Iris pigment epithelial cell (primary cell): ENCODE results near the gene GALNT3.
A peak's percentile ranks its signal among the peaks of the same experiment; 100 is the strongest.

Source experiments
- DNase-seq: peaks from one replicate; pipeline ENCODE4 v3.0.0-alpha.2; 2011; ENCODE audit warnings: low read depth

Gene GALNT3

GRCh38 chr2:165743442-165743841 is 50.6 kb downstream of the GALNT3 start:
- DNase-seq: no peak

DNA sequence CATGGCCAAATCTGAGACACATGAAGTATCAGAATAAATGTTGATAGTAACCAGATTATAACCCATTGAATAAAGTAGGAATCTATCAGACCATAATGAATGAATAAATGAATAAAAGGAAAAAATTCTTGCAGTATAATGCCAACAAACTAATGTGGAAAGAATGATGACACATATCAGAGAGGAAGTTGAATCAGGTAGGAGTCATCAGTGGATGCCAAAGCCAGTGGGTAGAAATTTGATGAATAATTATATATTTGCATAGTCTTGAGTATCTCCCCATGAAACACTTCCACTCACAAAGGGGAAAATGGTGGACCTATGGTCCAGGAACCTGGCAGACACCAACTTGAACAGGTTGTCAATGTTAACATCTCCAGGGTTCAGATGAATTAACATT is 68.6 kb downstream of the GALNT3 start:
- peak; percentile 73 for DNase-seq

DNA sequence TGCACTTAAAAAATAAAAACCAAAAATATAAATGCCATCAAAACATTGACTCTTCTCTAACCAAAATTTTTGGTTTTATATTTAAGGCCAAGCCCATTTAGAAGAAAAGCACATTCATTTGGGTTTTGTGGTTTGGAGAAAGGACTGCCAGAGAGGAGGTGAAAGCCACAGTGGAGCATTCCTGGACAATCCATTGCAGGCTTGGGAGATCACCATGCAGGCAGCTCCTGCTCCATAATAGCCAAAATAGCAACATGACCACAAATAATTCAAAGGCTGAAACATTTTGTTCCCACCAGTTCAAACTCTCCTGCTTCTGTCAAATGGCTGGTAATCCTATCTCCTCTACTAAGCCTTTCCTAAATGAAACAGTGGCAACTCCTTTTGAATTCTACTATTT is 73.5 kb downstream of the GALNT3 start:
- DNase-seq: peak; percentile 77

DNA sequence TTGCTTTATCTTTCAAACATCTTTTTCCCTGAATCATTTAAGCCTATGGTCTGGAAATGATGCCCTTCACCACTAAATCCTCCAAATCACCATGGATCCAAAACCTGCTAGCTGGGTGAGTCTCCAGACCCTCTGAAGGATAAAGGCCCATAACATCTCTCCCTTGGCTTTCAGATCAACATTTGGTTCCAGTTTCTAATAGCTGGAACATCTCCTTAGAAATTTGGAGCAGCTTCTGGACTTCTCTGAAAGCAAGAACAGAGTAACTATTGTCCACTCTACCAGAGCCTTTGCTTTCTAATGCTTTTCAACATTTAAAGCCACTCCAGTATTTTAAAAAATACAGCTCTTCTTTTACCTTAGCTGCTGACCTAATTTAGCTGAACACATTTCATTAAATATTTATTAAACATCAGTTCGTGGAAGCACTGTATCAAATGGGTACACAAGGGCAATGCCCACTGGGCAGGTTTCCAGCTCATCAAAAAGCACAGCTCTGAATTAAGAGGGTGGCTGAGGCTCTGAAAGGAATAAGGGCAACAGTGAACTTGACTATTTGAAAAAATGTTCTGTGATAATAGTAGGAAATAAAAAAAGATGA is 75.3 kb downstream of the GALNT3 start:
- DNase-seq: no peak

- no peak for DNase-seq
These were observed 78.0 kb downstream of the GALNT3 start for GRCh38 chr2:165716091-165716490.

DNA sequence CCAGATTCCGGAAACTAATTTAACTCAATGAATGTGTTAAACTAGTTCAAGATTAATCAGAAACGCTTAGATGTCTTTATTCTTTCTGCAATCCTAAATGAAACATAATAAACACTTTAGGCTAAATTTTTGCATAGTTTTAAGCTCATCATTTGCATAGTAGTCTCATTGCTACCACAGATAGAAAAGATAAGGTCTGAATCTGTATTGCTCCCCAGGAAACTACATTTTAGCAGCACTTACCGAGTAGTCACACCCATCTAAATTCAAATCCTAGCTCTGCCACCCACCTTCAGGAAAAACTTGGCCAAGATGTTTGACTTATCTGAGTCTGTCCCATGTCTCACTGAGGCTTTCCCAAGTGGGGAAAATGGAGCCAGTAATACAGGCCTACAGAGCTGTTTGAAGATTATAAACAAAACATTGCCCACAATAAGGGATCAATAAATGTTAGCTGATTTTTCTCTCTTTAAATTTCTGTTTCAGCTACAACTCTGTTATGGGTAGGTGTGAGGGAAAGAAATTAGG is 87.0 kb downstream of the GALNT3 start:
- DNase-seq: no peak

GRCh38 chr2:165701147-165701546 is 92.9 kb downstream of the GALNT3 start:
- DNase-seq: no peak

DNA sequence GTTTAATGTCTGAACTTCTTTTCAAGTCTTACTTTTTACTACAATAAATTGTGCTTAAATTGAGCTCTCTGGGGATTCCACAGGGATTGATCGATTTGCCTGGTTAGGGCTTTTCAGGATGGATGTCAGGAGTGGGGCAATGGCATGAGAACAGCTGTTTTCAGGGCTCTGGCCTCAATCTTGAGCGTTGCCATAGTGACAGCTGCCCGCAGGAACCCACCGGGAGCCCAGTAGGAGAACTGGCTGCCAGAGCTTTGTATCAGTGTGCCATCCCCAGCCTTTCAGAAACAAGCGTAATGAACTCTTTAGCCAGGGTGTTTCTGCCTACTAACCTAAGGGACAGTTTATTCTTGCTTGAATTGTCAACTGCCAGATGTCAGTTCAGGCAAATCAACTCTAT is 93.5 kb downstream of the GALNT3 start:
- no peak for DNase-seq

DNA sequence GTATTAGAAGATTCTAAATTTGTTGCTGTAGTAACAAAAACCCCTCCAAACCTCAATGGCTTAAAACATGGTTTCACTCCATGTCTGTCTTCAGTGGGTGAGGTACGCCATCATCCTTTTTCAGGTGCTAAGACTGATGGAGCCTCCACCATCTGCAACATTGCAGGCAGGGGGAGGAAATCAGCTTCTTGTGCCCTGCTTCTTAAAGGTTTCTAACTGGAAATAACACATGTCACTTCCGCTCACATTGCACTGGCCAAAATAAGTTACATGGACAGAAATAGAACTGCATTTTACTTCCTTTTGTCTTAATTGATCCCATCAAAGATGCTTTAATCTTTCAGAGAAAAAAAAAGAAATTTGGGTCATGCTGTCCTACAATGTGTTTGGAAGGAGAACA is 94.1 kb downstream of the GALNT3 start:
- no peak for DNase-seq

- DNase-seq: peak; percentile 60
These were observed 95.6 kb downstream of the GALNT3 start for GRCh38 chr2:165698444-165698884.

DNA sequence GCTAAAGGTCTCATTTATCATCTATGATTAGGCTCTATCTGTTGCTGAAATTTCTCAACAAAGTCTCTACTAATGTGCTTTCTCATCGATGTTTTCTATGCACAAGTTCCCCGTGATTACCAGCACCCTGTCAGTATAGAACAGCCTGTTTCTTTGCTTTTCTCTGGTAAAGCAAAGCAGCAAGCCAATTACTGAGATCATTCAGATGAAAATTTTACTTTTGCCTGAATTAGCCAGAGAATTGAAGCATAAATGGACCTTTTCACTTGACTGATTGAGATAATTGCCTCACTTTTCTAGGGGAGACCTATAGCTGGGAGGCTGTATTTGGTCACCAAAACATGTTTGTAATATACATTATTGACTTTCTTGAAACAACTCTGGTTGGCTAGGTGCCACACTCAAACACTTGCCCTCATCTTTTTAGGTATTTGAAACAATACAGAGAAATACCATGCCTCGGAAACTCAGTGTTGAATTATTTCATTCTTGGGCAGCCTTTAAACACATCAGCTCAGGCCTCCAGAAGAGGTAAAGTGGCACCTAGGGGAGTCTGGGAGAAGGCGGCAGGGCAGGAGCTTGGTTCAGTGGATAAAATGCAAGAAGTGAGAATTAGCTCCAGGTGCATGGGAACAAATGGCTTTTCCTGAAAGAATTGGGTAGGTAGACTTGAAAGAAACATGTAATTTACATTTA is 96.2 kb downstream of the GALNT3 start:
- DNase-seq: no peak
